ENCODE measurements around the gene HDAC11.

DNA sequence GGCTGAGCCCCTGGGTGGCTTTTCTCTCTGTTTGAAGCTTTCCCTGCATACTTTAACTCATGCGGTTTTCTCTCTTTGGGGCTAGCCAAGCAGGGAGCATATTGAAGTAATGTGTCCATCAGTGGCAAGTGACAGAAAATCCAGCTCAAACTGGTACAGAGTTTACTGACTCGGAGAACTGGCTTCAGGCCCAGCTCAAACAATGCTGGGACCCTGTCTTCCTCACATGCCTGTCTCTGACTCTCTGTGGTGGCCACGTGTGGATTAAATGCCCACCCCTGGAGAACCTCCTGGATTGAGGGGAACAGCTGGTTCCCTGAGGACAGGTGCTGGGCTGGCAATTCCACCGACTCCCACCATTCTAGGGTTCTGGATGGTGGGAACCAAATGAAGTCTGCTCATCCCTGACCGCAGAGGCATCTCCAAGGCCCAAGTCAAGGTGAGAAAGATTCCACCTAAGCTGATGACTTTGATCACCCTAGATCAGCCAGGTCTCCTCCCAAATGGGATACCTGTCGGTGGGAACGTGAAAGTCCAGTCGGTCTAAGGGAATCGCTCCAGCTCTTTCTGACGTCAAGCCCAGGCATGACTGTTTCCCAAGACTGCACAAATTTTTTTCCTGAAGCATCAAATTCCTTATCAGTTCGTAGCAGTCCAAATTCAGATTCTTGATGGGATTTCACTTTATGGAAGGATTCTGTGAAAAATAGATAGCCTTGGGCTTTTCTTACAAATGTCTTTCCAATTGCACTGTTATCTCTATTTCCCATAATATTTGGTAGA, 16.3 kb upstream of the HDAC11 start:
- TF ChIP-seq, protein P1, sequence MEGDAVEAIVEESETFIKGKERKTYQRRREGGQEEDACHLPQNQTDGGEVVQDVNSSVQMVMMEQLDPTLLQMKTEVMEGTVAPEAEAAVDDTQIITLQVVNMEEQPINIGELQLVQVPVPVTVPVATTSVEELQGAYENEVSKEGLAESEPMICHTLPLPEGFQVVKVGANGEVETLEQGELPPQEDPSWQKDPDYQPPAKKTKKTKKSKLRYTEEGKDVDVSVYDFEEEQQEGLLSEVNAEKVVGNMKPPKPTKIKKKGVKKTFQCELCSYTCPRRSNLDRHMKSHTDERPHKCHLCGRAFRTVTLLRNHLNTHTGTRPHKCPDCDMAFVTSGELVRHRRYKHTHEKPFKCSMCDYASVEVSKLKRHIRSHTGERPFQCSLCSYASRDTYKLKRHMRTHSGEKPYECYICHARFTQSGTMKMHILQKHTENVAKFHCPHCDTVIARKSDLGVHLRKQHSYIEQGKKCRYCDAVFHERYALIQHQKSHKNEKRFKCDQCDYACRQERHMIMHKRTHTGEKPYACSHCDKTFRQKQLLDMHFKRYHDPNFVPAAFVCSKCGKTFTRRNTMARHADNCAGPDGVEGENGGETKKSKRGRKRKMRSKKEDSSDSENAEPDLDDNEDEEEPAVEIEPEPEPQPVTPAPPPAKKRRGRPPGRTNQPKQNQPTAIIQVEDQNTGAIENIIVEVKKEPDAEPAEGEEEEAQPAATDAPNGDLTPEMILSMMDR (IDR thresholded peaks at IDR 0.05) = no peak
- no peak for TF ChIP-seq ZFX (IDR thresholded peaks at IDR 0.05; ENCODE audit: borderline replicate concordance)

Data from 22Rv1 (cell line).